Hematopoietic multipotent progenitor cell treated with erythropoietin and hydrocortisone succinate and interleukin-3 and kit ligand, for 17 days (in vitro differentiated cells): ENCODE data around the gene GPATCH4.
"Not testable (repeated sequence)": the region's sequence is repeated elsewhere in the genome, so short reads cannot be mapped to it uniquely, and the experiment has no call there.

ENCODE experiments used
- DNase-seq: peaks from one replicate; pipeline ENCODE4 v3.0.0-alpha.2; 2015; ENCODE audit warnings: low spot score

Gene GPATCH4

GRCh38 chr1:156626079-156626438 lies 24.8 kb upstream of the GPATCH4 start:
- no peak for DNase-seq

- DNase-seq: peak; percentile 47
Measured at GRCh38 chr1:156625436-156626078, 24.3 kb upstream of the GPATCH4 start.

- DNase-seq: no peak
Measured at GRCh38 chr1:156624814-156625435, 23.6 kb upstream of the GPATCH4 start.

DNA sequence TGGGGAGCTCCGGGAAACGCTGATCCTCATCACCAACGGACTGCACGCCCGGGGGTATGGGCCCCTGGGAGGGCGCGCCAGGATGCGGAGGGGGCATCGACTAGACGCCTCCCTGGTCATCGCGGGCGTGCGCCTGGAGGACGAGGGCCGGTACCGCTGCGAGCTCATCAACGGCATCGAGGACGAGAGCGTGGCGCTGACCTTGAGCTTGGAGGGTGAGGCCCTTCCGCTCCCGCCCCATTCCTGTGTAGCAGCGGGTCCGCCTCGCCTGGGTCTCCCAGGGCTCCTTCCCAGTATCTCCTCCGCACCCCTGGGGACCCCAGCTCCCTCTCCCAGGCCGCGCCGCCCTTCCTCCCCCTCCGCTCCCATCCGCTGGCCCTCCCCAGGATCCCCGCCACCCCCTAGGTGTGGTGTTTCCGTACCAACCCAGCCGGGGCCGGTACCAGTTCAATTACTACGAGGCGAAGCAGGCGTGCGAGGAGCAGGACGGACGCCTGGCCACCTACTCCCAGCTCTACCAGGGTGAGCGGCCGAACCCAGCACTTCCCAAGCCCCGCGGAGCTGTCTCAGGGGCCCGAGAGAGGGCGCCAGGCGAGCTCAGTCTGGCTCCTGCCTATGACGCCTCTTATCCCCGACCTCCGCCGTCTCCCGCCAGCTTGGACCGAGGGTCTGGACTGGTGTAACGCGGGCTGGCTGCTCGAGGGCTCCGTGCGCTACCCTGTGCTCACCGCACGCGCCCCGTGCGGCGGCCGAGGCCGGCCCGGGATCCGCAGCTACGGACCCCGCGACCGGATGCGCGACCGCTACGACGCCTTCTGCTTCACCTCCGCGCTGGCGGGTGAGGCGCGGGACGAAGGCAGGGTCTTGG lies 22.9 kb upstream of the GPATCH4 start:
- DNase-seq: no peak

DNA sequence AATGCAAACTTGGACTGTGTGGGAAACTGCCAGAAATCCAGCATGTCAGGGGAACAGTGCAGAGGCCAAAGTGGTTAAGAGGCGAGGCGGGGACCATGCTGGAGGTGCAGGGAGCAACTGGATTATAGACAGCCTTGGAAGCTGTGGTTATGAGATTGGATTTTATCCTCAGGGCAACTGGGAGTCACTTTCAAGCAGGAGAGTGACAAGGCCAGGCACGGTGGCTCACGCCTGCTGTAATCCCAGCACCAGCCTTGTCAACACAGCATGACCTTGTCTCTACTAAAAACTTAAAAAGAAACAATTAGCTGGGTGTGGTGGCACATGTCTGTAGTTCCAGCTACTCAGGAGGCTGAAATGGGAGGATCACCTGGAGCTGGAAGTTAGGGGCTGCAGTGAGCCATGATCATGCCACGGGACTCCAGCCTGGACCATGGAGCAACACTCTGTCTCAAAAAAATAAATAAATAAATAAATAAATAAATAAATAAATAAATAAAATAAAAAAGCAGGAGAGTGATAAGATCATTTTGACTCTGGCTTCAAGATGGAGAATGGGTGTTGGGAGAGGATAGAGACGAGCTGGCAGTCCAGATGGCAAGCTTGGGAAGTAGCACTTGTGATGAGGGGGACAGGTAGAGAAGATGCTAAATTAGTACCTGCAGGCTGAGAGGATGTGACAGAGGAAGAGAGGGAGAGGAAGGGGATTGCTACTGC lies 21.5 kb upstream of the GPATCH4 start:
- no peak for DNase-seq

GRCh38 chr1:156619582-156619955 lies 18.3 kb upstream of the GPATCH4 start:
- DNase-seq: no peak

- no peak for DNase-seq
Measured at GRCh38 chr1:156618853-156619581, 17.7 kb upstream of the GPATCH4 start, which contains the start of gene HAPLN2. Gene HAPLN2, plus strand, starts transcription at chr1:156619415. Its CDS starts 4,076 bp downstream, at chr1:156623491.

- peak; percentile 15 for DNase-seq
Measured at GRCh38 chr1:156616463-156616862, 15.2 kb upstream of the GPATCH4 start.

DNA sequence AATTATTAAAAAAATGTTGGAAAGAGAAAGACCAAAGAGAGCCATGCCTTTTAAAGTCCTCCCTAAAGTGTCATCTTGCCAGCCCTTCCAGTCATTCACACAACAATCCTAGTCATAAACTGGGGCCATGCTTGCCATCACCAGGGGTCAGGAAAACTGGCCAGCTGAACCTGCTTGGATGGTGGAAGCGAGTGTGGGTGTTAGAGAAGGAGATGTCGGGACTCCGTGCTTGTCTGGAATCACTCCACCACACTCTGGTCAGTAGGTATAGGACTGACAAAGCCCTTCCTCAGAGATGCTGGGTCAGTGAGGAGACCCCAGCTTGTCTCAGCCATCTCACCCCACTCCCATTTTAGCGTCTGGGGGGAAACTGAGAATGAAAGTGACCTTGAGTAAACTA lies 14.7 kb upstream of the GPATCH4 start:
- no peak for DNase-seq

GRCh38 chr1:156612666-156613065 lies 11.4 kb upstream of the GPATCH4 start:
- DNase-seq: no peak

DNA sequence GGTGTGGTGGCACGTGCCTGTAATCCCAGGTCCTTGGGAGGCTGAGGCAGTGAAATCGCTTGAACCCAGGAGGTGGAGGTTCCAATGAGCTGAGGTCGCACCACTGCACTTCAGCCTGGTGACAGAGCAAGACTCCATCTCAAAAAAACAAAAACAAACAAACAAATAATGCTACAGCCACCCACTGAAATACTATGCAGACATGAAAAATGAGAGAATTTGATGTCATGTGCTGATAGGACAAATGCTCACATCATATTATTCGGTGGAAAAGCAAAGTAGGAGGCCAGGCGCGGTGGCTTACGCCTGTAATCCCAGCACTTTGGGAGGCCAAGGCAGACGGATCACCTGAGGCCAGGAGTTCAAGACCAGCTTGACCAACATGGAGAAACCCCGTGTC lies 8.8 kb upstream of the GPATCH4 start:
- not testable (repeated sequence) for DNase-seq

DNA sequence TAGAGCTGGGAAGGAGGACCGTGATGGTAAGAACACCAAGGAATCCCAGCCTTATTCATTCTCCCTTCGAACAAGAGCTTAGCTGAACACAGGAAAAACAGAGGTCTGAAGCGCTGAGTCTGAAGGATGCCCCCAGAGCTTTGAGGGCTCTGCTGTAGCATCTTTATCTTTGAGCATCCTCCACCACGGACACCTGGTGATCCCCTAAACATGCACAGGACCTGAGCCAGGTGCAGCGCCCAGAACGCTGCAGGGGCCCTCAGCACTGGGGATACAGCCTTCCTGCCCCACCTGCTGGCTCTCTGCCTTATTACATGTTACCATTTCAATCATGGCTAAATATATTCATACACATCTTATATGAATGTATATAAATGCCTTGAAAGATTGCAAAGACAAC lies 7.7 kb upstream of the GPATCH4 start:
- DNase-seq: peak; percentile 37

- DNase-seq: peak; percentile 70
Measured at GRCh38 chr1:156608036-156608674, 6.9 kb upstream of the GPATCH4 start.

DNA sequence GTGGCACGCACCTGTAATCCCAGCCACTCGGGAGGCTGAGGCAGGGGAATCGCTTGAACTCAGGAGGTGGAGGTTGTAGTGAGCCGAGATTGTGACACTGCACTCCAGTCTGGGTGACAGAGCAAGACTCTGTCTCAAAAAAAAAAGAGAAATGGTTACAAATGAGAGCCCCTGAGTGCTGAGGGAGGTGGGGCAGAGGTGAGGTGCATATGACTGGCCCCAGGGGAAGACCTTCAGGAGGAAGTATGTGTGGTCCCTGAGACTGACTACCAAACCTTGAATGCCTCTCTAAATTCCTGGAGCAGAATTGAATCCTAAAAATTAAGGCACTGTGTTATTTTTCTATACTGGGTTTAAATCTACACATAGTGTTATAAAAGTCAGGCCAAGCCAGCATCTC lies 6.1 kb upstream of the GPATCH4 start:
- DNase-seq: not testable (repeated sequence)

- no peak for DNase-seq
Measured at GRCh38 chr1:156602557-156602993, 1.3 kb upstream of the GPATCH4 start.

- DNase-seq: no peak
Measured at GRCh38 chr1:156601892-156602291, 613 bp upstream of the GPATCH4 start.

- DNase-seq: no peak
Measured at GRCh38 chr1:156600733-156601121, 552 bp downstream of the GPATCH4 start.

DNA sequence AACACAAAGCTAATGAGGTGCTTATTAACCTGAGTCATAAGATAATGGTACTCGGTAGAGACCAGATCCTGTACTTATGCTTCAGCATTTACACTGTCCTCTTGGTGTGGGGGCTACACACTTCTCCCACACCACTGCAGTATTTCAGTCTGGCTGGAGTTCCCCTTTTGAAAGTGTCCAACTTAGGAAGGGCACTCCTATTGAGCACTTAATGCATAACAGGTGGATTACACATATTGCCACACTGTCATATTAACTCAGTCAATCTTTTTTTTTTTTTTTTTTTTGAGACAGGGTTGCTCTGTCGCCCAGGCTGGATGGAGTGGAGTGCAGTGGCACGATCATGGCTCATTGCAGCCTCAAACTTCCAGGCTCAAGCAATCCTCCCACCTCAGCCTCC lies 1.5 kb downstream of the GPATCH4 start:
- no peak for DNase-seq

DNA sequence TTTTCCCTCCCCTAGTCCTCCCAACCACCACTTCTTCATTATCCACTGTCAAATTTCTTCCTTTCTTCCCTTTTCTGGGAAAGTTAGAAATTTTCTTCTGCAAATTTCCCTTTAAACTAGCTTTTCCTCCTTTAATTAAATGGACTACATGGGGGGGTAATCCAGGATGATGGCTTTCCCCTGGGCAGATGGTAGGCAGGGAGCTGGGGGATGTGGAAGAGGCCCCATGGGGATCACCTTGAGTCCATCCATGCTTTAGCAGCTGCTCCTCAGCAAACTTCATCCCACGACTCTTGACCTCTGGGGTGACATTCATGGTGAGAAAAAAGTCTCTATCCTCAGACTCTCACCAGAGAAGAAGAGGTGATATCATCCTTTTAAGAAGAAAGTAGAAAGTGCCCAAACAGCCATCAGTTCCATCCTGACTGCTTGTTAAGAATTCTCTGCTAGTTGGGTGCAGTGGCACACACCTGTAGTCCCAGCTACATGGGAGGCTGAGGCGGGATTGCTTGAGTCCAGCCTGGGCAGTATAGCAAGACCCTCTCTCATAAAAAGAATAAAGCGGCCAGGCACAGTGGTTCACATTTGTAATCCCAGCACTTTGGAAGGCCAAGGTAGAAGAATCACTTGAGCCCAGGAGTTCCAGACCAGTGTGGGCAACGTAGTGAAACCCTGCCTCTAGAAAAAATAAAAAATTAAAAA lies 2.4 kb downstream of the GPATCH4 start:
- DNase-seq: no peak

DNA sequence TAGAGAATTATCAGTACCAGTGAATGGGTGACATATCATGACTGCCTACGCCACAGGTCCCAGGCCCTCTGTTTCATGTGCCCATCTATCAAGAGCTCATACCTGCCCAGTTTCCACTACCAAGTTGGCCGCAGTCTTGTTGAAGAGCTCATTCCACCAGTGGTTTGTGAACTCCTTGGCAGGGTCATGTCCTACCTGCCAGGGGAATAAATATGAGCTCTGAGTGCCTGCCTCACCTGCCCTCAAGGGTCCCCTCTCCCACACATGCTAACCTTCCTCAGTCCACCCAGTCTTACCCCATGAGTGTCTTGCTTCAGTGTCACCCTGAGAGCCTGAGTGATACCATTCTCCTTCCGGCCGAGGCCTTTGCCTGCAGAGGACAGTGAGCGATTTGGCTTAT lies 3.2 kb downstream of the GPATCH4 start:
- DNase-seq: no peak

GRCh38 chr1:156596426-156596825 lies 4.9 kb downstream of the GPATCH4 start:
- no peak for DNase-seq
